IPS-18a (cell line): ENCODE data around the gene SPEM2.
"Not testable (repeated sequence)": the region's sequence is repeated elsewhere in the genome, so short reads cannot be mapped to it uniquely, and the experiment has no call there.

Source experiments
- H3K27ac ChIP-seq: one replicate; pipeline ENCODE4 v1.5.1; 2013; ENCODE audit warnings: low read length
- H3K27me3 ChIP-seq: one replicate; pipeline ENCODE4 v1.6.1; 2013; ENCODE audit warnings: mild to moderate bottlenecking, low read length; ENCODE audit not compliant: control insufficient read depth, insufficient read depth
- H3K36me3 ChIP-seq: one replicate; pipeline ENCODE4 v1.6.1; 2013; ENCODE audit warnings: low read depth, low read length; ENCODE audit not compliant: control insufficient read depth
- H3K4me1 ChIP-seq: one replicate; pipeline ENCODE4 v1.6.1; 2013; ENCODE audit warnings: low read depth, low read length; ENCODE audit not compliant: control insufficient read depth
- H3K4me3 ChIP-seq: one replicate; pipeline ENCODE4 v1.5.1; 2013; ENCODE audit warnings: low read length
- H3K9ac ChIP-seq: one replicate; pipeline ENCODE4 v1.6.1; 2013; ENCODE audit warnings: mild to moderate bottlenecking, low read length, moderate library complexity
- H3K9me3 ChIP-seq: one replicate; pipeline ENCODE4 v1.6.1; 2013; ENCODE audit warnings: low read depth, low read length; ENCODE audit not compliant: control insufficient read depth

Gene SPEM2

DNA sequence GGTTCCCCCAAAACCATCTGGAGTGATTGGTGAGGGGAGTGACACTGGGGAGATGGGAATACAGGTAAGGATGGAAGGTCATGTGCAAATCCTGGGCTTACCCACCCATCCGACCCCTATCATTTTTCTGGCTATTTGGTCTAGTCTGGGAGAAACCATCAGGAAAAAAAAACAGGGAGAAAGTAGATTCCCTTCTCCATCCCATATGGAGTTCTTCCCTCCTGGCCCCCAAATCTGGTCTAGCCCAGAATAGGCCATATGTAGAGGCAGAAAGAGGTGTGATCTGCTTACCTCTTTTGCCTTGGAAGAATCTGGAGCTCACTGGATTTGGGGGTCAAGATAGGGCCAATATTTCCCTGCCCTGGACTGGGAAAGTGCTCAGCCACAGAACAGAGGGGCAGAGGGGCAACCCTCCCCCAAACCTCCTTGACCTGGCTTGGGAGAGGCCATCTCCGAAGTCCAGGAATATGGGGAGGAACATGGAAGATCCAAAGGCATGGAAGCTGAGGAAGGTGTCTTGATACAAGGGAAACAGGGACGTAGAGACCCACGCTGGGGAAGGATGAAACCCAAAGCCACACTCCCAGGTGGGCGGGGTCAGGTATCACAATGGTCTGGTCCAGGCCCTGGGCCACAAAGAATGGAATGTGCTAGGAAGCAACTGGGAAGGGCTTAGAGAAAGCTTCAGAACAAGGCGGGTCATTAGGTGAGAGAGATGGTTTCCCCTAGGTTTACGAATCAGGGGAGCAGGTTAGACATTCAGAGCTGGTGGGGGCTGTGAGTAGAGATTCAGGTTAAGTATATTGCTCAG lies 35.6 kb downstream of the SPEM2 start:
- no peaks in the 10 kb centered on the region for H3K9me3 ChIP-seq
- no peaks in the 10 kb centered on the region for H3K27me3 ChIP-seq
- H3K9ac ChIP-seq = no peak overlapping the region
- no peak overlapping the region for H3K4me3 ChIP-seq
- peaks cover 6% of the 10 kb centered on the region for H3K4me1 ChIP-seq
- H3K27ac ChIP-seq = no peak overlapping the region
- no peaks in the 10 kb centered on the region for H3K36me3 ChIP-seq

DNA sequence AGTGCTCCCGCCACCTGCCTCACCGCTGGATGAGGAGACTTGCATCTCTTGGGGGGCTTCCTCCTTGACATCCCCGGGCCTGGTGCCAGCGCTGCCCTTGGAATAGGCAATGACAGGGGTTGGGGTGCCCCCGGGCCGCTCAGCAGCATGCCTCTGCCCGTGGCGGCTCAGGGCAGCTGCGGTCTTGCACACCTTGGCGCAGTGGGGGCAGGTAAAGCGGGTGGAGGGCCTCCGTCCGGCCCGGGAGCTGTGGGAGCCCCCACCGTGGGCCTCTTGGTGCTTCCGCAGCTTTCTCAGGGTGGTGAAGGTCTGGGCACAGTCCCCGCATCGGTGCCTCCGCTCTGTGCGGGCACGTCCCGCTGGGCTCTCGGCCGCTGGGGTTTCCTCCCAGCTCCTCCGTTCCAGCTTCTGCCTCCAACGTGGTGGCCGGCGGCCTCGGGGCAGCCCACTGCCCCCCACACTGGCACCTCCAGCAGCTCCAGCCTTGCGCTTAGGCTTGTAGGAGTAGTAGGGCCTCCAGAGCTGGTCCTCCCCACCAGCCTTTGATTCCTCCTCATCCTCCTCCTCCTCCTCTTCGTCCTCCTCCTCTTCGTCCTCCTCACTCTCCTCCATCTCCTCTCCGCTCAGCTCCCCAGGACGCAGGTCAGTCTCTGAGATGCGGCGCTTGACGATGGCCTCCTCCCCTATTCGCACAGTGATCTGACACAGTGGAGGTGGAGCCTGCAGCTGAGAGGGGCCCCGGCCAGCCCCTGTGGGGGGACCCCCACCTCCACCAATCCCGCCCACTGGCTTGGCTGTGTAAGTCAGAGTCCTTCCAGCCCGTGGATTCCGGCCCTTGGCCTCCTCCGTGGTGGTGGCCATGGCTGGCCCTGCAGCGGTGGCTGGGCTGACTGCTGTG lies 37.3 kb downstream of the SPEM2 start:
- Histone ChIP-seq H3K27me3 (no peaks in the 10 kb centered on the region), H3K27ac (no peak overlapping the region), H3K9ac (no peak overlapping the region), H3K4me3 (no peak overlapping the region), H3K36me3 (no peaks in the 10 kb centered on the region), H3K4me1 (peaks cover 6% of the 10 kb centered on the region), H3K9me3 (no peaks in the 10 kb centered on the region)

- Histone ChIP-seq H3K4me3 (no peak overlapping the region), H3K9me3 (no peaks in the 10 kb centered on the region), H3K36me3 (no peaks in the 10 kb centered on the region), H3K9ac (no peak overlapping the region), H3K27me3 (no peaks in the 10 kb centered on the region), H3K27ac (no peak overlapping the region), H3K4me1 (peaks cover 6% of the 10 kb centered on the region)
These were observed 38.0 kb downstream of the SPEM2 start for GRCh38 chr17:7463372-7463846.

DNA sequence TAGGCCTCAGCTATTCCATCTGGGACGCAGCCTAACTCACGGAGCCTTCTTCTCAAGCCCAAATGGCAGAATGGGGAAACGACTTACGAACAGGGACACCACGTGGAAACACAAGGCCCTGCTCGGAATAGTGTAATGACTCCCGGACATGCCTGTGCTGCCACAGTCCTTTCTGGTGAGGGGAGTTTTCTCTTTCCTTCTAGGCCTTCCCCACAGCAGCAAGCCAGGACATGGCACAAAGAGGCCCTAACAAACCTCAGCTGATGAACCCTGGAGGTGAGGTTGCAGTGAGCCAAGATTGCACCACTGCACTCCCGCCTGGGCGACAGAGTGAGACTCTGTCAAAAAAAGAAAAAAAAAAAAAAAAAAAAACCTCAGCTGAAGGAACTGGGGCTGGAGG lies 38.7 kb downstream of the SPEM2 start:
- H3K36me3 ChIP-seq = no peaks in the 10 kb centered on the region
- H3K9ac ChIP-seq = no peak overlapping the region
- H3K4me3 ChIP-seq = no peak overlapping the region
- H3K9me3 ChIP-seq = no peaks in the 10 kb centered on the region
- peaks cover 6% of the 10 kb centered on the region for H3K4me1 ChIP-seq
- no peak overlapping the region for H3K27ac ChIP-seq
- no peaks in the 10 kb centered on the region for H3K27me3 ChIP-seq

DNA sequence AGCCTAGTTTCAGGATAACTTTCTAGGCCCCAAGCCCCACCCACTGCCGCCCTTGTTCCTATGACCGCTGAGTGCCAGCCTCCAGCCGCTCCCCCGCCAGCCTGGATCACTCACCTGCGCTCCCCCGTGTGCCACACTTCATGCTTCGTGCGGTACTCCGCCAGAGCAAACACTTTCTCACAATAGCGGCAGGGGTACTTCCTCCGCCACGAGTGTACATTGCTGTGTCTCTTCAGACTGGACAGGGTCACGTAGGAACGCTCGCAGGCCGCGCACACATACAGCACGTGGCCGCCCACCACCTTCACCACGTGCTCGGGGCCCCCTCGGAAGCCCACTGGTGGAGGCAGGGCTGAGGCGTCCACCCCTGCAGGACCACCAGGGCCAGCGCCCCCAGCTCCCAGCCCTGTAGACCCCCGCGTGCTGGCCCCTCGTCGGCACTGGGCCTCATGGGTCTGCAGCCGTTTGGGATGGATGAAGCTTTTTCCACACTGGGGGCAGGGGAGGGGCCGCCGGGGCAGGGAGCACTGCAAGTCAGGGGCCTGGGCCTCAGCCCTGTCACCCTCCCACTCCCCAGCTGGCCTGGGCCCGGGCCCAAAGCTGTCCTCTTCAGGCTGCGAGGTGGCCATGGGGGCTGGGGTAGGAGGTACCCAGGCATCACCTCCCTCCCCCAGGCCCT lies 40.3 kb downstream of the SPEM2 start:
- Histone ChIP-seq H3K4me3 (no peak overlapping the region), H3K9ac (no peak overlapping the region), H3K27me3 (no peaks in the 10 kb centered on the region), H3K27ac (no peak overlapping the region), H3K36me3 (no peaks in the 10 kb centered on the region), H3K4me1 (peaks cover 5% of the 10 kb centered on the region), H3K9me3 (no peaks in the 10 kb centered on the region)

GRCh38 chr17:7466318-7466638 lies 40.9 kb downstream of the SPEM2 start:
- Histone ChIP-seq H3K4me1 (no peaks in the 10 kb centered on the region), H3K9me3 (no peaks in the 10 kb centered on the region), H3K4me3 (no peak overlapping the region), H3K36me3 (no peaks in the 10 kb centered on the region), H3K9ac (no peak overlapping the region), H3K27me3 (no peaks in the 10 kb centered on the region), H3K27ac (no peak overlapping the region)

GRCh38 chr17:7466639-7467341 lies 41.4 kb downstream of the SPEM2 start:
- H3K27me3 ChIP-seq = no peaks in the 10 kb centered on the region
- H3K36me3 ChIP-seq = no peaks in the 10 kb centered on the region
- no peaks in the 10 kb centered on the region for H3K4me1 ChIP-seq
- H3K27ac ChIP-seq = no peak overlapping the region
- H3K4me3 ChIP-seq = no peak overlapping the region
- H3K9ac ChIP-seq = no peak overlapping the region
- H3K9me3 ChIP-seq = no peaks in the 10 kb centered on the region

DNA sequence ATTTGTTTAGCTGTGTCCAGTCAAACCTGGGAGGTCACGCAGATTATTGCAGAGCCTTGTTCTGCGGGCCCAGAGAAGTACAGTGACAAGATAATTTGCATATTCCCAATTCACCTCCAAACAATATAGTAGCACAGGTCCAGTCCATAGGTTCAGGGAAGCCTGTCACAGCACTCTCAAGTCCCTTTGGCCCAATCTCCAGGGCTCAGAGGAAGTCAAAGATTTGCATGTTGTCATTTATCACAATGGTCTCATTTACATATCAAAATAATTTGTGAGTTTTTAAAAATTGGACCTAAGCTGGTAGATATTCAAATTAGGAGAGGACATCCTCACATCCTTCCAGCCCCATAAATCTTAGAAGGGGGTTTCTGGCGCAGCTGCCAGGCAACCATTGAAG lies 42.1 kb downstream of the SPEM2 start:
- Histone ChIP-seq H3K36me3 (no peaks in the 10 kb centered on the region), H3K4me3 (no peak overlapping the region), H3K27me3 (no peaks in the 10 kb centered on the region), H3K9ac (no peak overlapping the region), H3K4me1 (no peaks in the 10 kb centered on the region), H3K9me3 (no peaks in the 10 kb centered on the region), H3K27ac (no peak overlapping the region)

DNA sequence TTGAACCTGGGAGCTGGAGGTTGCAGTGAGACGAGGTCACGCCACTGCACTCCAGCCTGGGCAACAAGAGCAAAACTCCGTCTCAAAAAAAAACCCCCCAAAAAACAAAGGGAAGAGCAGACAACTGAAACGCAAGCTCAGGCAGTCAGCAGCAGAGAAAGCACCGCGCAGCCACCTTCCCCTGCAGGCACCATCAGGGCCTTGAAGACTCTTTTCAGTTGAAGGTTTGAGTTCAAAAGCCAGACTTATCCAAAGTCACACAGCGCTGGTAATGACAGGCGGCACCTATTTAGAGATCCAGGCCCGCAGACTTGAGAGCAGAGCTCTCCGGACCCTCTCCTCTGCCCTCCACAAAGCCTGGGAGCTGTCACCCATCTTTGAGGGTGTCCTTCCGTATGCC lies 42.9 kb downstream of the SPEM2 start:
- H3K9me3 ChIP-seq = no peaks in the 10 kb centered on the region
- H3K4me1 ChIP-seq = no peaks in the 10 kb centered on the region
- no peaks in the 10 kb centered on the region for H3K27me3 ChIP-seq
- H3K36me3 ChIP-seq = no peaks in the 10 kb centered on the region
- H3K27ac ChIP-seq = no peak overlapping the region
- H3K9ac ChIP-seq = no peak overlapping the region
- H3K4me3 ChIP-seq = no peak overlapping the region

DNA sequence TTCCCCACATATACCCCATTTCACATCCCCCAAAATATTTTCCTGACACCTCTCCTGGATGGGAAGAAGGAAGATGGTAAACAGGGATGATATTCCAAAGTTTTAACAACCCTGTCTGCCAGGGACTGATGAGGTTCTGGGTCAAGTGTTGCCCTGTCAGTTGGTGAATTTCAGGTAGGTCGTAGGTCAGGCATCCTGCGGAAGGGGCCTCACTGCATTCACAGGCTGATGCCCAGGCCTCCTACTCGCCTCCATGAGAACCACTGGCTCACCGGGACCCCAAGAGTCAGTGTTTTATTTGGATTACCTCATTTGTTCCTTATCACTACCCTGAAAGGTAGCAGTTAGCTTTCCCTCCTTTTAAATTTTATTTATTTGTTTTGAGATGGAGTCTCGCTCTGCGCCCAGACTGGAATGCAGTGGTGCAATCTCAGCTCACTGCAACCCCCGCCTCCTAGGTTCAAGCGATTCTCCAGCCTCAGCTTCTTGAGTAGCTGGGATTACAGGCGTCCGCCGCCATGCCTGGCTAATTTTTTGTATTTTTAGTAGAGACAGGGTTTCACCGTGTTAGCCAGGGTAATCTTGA lies 43.5 kb downstream of the SPEM2 start:
- H3K9me3 ChIP-seq = no peaks in the 10 kb centered on the region
- H3K4me3 ChIP-seq = no peak overlapping the region
- H3K27me3 ChIP-seq = no peaks in the 10 kb centered on the region
- no peak overlapping the region for H3K27ac ChIP-seq
- H3K36me3 ChIP-seq = no peaks in the 10 kb centered on the region
- no peak overlapping the region for H3K9ac ChIP-seq
- H3K4me1 ChIP-seq = no peaks in the 10 kb centered on the region

DNA sequence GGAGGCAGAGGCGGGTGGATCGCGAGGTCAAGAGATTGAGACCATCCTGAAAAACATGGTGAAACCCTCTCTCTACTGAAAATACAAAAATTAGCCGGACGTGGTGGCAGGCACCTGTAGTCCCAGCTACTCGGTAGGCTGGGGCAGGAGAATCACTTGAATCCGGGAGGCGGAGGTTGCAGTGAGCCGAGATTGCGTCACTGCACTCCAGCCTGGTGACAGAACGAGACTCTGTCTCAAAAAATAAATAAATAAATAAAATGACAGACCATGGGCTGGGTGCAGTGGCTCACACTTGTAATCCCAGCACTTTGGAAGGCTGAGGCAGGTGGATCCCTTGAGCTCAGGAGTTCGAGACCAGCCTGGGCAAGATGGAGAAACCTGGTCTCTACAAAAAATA lies 44.4 kb downstream of the SPEM2 start:
- not testable (repeated sequence) for H3K9ac ChIP-seq, H3K9me3 ChIP-seq, H3K27ac ChIP-seq, H3K4me1 ChIP-seq, H3K27me3 ChIP-seq, H3K36me3 ChIP-seq, H3K4me3 ChIP-seq
